Sciatic nerve (tissue), 2 donors: ENCODE measurements around the gene BRAT1. TPM values are rescaled to one million over a fixed set of nuclear protein-coding genes. Genes with fewer than 3 reads are reported as not detected.
"Not testable (repeated sequence)": the region's sequence is repeated elsewhere in the genome, so short reads cannot be mapped to it uniquely, and the experiment has no call there.

Experiments
- ATAC-seq: fragments of 200-7000 bp; cut with Tn5 transposase; one replicate; pipeline ENCODE4 v1.9.1; 2020; ENCODE audit warnings: mild to moderate bottlenecking, moderate library complexity
- DNase-seq: peaks from one replicate; pipeline ENCODE4 v3.0.0-alpha.2; 2020; ENCODE audit warnings: low spot score
- intact Hi-C: fragments of 100-400 bp; cut with DNase I; formaldehyde crosslinking; loops from one replicate; pipeline ENCODE4 v1.14.2; 2022
- total RNA-seq: library from RNA; stranded (reverse); fragmentation: NEBNext Ultra II Directional; extraction: Animal tissue kit (Norgen Biotek cat#: 25700); gene quantifications from one replicate; pipeline ENCODE4 v1.2.1, GENCODE V29; 2021
- donor health status: DM: no; HTN: no; CAD: no.
- donor health status: DM: no; HTN: no; CAD: no.

Gene BRAT1
- total RNA-seq: 22.0 TPM

GRCh38 chr7:2555121-2556052, at the start of gene BRAT1:
Gene BRAT1 (minus strand): TSS chr7:2555524. CDS start chr7:2554431, 1,093 bp downstream.
- DNase-seq: peak; percentile 99
- intact Hi-C loops: no loop called here
- ATAC-seq: peak; percentile 97

- no peak for ATAC-seq
These were observed 49.4 kb upstream of the BRAT1 start for GRCh38 chr7:2604608-2605174.

GRCh38 chr7:2603044-2603965, 48.0 kb upstream of the BRAT1 start:
- ATAC-seq (no peak), DNase-seq (no peak)
- intact Hi-C loops: no loop called here

More at GRCh38 chr7:2604608-2605174, 49.4 kb upstream of the BRAT1 start:
- DNase-seq: no peak
- intact Hi-C loops: no loop called here

- no peak for DNase-seq
- no peak for ATAC-seq
- intact Hi-C loops: no loop called here
These were observed 47.2 kb upstream of the BRAT1 start for GRCh38 chr7:2602406-2603043.

GRCh38 chr7:2601907-2602306, 46.6 kb upstream of the BRAT1 start:
- DNase-seq: no peak
- intact Hi-C loops: no loop called here
- ATAC-seq: no peak

- no peak for DNase-seq
- intact Hi-C loops: no loop called here
- ATAC-seq: peak; percentile 13
These were observed 45.7 kb upstream of the BRAT1 start for GRCh38 chr7:2601065-2601464.

- DNase-seq: no peak
- intact Hi-C loops: no loop called here
- ATAC-seq: no peak
These were observed 43.0 kb upstream of the BRAT1 start for GRCh38 chr7:2598154-2598823.

GRCh38 chr7:2597273-2597640, 41.9 kb upstream of the BRAT1 start:
- intact Hi-C loops: no loop called here

GRCh38 chr7:2596464-2597272, 41.3 kb upstream of the BRAT1 start:
- ATAC-seq (no peak), DNase-seq (no peak)
- intact Hi-C loops: no loop called here

More at GRCh38 chr7:2597273-2597640, 41.9 kb upstream of the BRAT1 start:
- ATAC-seq: no peak
- DNase-seq: no peak

- no peak for DNase-seq
These were observed 40.0 kb upstream of the BRAT1 start for GRCh38 chr7:2595258-2595860.

GRCh38 chr7:2594599-2594998, 39.3 kb upstream of the BRAT1 start:
- DNase-seq: no peak
- ATAC-seq: no peak
- intact Hi-C loops: no loop called here

More at GRCh38 chr7:2595258-2595860, 40.0 kb upstream of the BRAT1 start:
- intact Hi-C loops: no loop called here
- no peak for ATAC-seq

- peak; percentile 22 for ATAC-seq
- DNase-seq: no peak
- intact Hi-C loops: no loop called here
These were observed 37.9 kb upstream of the BRAT1 start for GRCh38 chr7:2593036-2593727.

- no peak for DNase-seq
- intact Hi-C loops: no loop called here
- no peak for ATAC-seq
These were observed 37.1 kb upstream of the BRAT1 start for GRCh38 chr7:2592375-2592865.

GRCh38 chr7:2589941-2590340, 34.6 kb upstream of the BRAT1 start:
- ATAC-seq, intact Hi-C loops, DNase-seq: not testable (repeated sequence)

- intact Hi-C loops: no loop called here
- DNase-seq (no peak), ATAC-seq (no peak)
These were observed 34.0 kb upstream of the BRAT1 start for GRCh38 chr7:2589341-2589740.

- no peak for ATAC-seq
- intact Hi-C loops: no loop called here
- no peak for DNase-seq
These were observed 32.5 kb upstream of the BRAT1 start for GRCh38 chr7:2587778-2588177.
